HEK293 (cell line): Measurements from ENCODE around the gene KIAA1958.

Experiments
- BCL11B ChIP-seq: fragments of 450-650 bp; formaldehyde crosslinking; IDR thresholded peaks from 2 replicates; pipeline ENCODE4 v1.5.1; 2016; ENCODE audit warnings: low read depth, missing biosample characterization, missing genetic modification characterization
- GLIS1 ChIP-seq: fragments of 450-650 bp; formaldehyde crosslinking; IDR thresholded peaks from 2 replicates; pipeline ENCODE4 v1.5.1; 2016; ENCODE audit warnings: missing biosample characterization, missing genetic modification characterization
- KLF8 ChIP-seq: fragments of 450-650 bp; formaldehyde crosslinking; IDR thresholded peaks from 2 replicates; pipeline ENCODE4 v1.5.1; 2016; ENCODE audit warnings: missing biosample characterization, missing genetic modification characterization
- KLF9 ChIP-seq: fragments of 450-650 bp; formaldehyde crosslinking; IDR thresholded peaks from 2 replicates; pipeline ENCODE4 v1.5.1; 2016; ENCODE audit warnings: missing biosample characterization, missing genetic modification characterization, low read depth
- PRDM1 ChIP-seq: fragments of 450-650 bp; formaldehyde crosslinking; IDR thresholded peaks from 2 replicates; pipeline ENCODE4; 2016; ENCODE audit warnings: missing biosample characterization, missing genetic modification characterization
- SCRT2 ChIP-seq: fragments of 450-650 bp; formaldehyde crosslinking; IDR thresholded peaks from 2 replicates; pipeline ENCODE4 v1.5.1; 2016; ENCODE audit warnings: missing biosample characterization, missing genetic modification characterization
- SP2 ChIP-seq: fragments of 450-650 bp; formaldehyde crosslinking; IDR thresholded peaks from 2 replicates; pipeline ENCODE4 v1.5.1; 2016; ENCODE audit warnings: missing biosample characterization, missing genetic modification characterization
- TCF7L2 ChIP-seq: IDR thresholded peaks from 2 replicates; pipeline ENCODE4 v1.6.1; 2011; ENCODE audit warnings: low read depth, mild to moderate bottlenecking, inconsistent platforms, low read length, moderate library complexity, borderline replicate concordance
- ZBTB17 ChIP-seq: fragments of 450-650 bp; formaldehyde crosslinking; IDR thresholded peaks from 2 replicates; pipeline ENCODE4 v1.5.1; 2016; ENCODE audit warnings: missing biosample characterization, missing genetic modification characterization
- ZBTB8A ChIP-seq: fragments of 450-650 bp; formaldehyde crosslinking; IDR thresholded peaks from 2 replicates; pipeline ENCODE4 v1.5.1; 2016; ENCODE audit warnings: missing biosample characterization, missing genetic modification characterization
- ZEB2 ChIP-seq: fragments of 450-650 bp; formaldehyde crosslinking; IDR thresholded peaks from 2 replicates; pipeline ENCODE4 v1.5.1; 2016; ENCODE audit warnings: missing biosample characterization, missing genetic modification characterization
- ZFHX2 ChIP-seq: fragments of 450-650 bp; formaldehyde crosslinking; conservative IDR thresholded peaks from 2 replicates; pipeline ENCODE4 v1.5.1; 2016; ENCODE audit warnings: missing biosample characterization, missing genetic modification characterization
- ZNF133 ChIP-seq: fragments of 450-650 bp; formaldehyde crosslinking; IDR thresholded peaks from 2 replicates; pipeline ENCODE4 v1.5.1; 2016; ENCODE audit warnings: missing biosample characterization, missing genetic modification characterization
- ZNF146 ChIP-seq: fragments of 450-650 bp; formaldehyde crosslinking; IDR thresholded peaks from 2 replicates; pipeline ENCODE4 v1.5.1; 2016; ENCODE audit warnings: missing biosample characterization, missing genetic modification characterization
- ZNF354C ChIP-seq: fragments of 450-650 bp; formaldehyde crosslinking; IDR thresholded peaks from 2 replicates; pipeline ENCODE4 v1.5.1; 2016; ENCODE audit warnings: missing biosample characterization, missing genetic modification characterization, low read depth, borderline replicate concordance
- ZNF548 ChIP-seq: fragments of 450-650 bp; formaldehyde crosslinking; IDR thresholded peaks from 2 replicates; pipeline ENCODE4 v1.5.1; 2016; ENCODE audit warnings: missing biosample characterization, missing genetic modification characterization
- ZNF571 ChIP-seq: fragments of 450-650 bp; formaldehyde crosslinking; IDR thresholded peaks from 2 replicates; pipeline ENCODE4 v1.5.0; 2017; ENCODE audit warnings: missing biosample characterization, missing genetic modification characterization
- ZNF600 ChIP-seq: fragments of 450-650 bp; formaldehyde crosslinking; IDR thresholded peaks from 2 replicates; pipeline ENCODE4 v1.5.1; 2016; ENCODE audit warnings: missing biosample characterization, missing genetic modification characterization
- ZNF610 ChIP-seq: fragments of 450-650 bp; formaldehyde crosslinking; IDR thresholded peaks from 2 replicates; pipeline ENCODE4 v1.5.1; 2016; ENCODE audit warnings: missing biosample characterization, missing genetic modification characterization, borderline replicate concordance
- ZNF624 ChIP-seq: fragments of 450-650 bp; formaldehyde crosslinking; IDR thresholded peaks from 2 replicates; pipeline ENCODE4 v1.5.1; 2017; ENCODE audit warnings: missing biosample characterization, missing genetic modification characterization
- ZNF629 ChIP-seq: fragments of 450-650 bp; formaldehyde crosslinking; IDR thresholded peaks from 2 replicates; pipeline ENCODE4 v1.5.1; 2017; ENCODE audit warnings: missing biosample characterization, missing genetic modification characterization
- ZNF747 ChIP-seq: fragments of 450-650 bp; formaldehyde crosslinking; IDR thresholded peaks from 2 replicates; pipeline ENCODE4 v1.5.1; 2016; ENCODE audit warnings: missing biosample characterization, missing genetic modification characterization
- ZNF830 ChIP-seq: fragments of 450-650 bp; IDR thresholded peaks from 2 replicates; pipeline ENCODE4 v1.5.0; 2018; ENCODE audit warnings: missing biosample characterization, missing genetic modification characterization, low read depth, mild to moderate bottlenecking, moderate library complexity
- ZXDB ChIP-seq: fragments of 450-650 bp; formaldehyde crosslinking; IDR thresholded peaks from 2 replicates; pipeline ENCODE4 v1.5.1; 2016; ENCODE audit warnings: missing biosample characterization, missing genetic modification characterization
- TF ChIP-seq, protein P1 (sequence below): fragments of 450-650 bp; formaldehyde crosslinking; optimal IDR thresholded peaks from 2 replicates; pipeline ENCODE3; 2016; ENCODE audit warnings: missing biosample characterization, mild to moderate bottlenecking, missing genetic modification characterization
- TF ChIP-seq, protein P2 (sequence below): fragments of 450-650 bp; formaldehyde crosslinking; IDR thresholded peaks from 2 replicates; pipeline ENCODE4 v1.5.1; 2016; ENCODE audit warnings: missing biosample characterization, missing genetic modification characterization
- TF ChIP-seq, protein P3 (sequence below): fragments of 450-650 bp; formaldehyde crosslinking; IDR thresholded peaks from 2 replicates; pipeline ENCODE4 v1.5.1; 2016; ENCODE audit warnings: missing biosample characterization, missing genetic modification characterization
- TF ChIP-seq, protein P4 (sequence below): sonication (generic); formaldehyde crosslinking; IDR thresholded peaks from 2 replicates; pipeline ENCODE4 v1.8.1; 2022; ENCODE audit warnings: mild to moderate bottlenecking, moderate library complexity, missing genetic modification reagents
- TF ChIP-seq, protein P5 (sequence below): fragments of 450-650 bp; formaldehyde crosslinking; IDR thresholded peaks from 2 replicates; pipeline ENCODE4 v1.5.1; 2016; ENCODE audit warnings: missing biosample characterization, missing genetic modification characterization
- TF ChIP-seq, protein P6 (sequence below): fragments of 450-650 bp; formaldehyde crosslinking; IDR thresholded peaks from 2 replicates; pipeline ENCODE4 v1.5.1; 2016; ENCODE audit warnings: missing biosample characterization, missing genetic modification characterization

KIAA1958 gene

DNA sequence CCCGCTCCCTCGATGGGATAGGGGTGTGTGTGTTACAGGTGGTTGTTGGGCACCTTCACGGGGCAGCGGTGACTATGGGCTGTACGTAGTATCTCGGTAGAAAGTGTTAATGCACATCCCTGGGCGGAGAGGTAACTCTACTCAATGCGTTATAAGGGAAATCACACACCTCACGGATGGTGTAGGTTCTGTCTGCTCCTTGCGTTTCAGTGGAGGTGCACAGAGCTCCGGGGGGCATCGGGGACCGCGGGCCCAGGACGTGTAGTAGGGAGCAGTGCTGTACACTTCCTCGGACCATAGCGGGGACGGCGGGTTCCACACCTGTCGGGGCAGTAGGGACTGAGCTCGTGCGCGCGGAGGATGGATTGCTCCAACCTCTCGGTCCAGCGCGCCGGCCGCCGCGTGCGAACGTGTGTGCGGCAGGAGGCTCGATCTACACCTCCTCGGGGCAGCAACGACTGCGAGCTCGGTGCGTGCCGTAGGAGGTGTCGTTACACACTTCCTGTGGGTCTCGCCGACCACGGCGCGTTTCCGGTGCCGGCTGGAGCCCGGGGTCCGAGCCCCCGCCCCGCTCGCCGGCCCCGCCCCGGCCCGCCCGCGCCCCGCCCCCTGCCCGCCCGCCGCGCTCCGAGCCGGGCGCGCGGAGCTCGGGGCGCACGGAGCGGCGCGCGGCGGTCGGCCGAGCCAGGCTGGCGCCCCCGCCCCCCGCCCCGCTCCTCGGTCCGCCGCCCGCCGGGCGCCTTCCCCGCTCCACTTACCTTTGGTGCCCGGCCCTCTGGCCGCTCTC is at the start of gene KIAA1958 (continued):
- TF ChIP-seq, protein P1, sequence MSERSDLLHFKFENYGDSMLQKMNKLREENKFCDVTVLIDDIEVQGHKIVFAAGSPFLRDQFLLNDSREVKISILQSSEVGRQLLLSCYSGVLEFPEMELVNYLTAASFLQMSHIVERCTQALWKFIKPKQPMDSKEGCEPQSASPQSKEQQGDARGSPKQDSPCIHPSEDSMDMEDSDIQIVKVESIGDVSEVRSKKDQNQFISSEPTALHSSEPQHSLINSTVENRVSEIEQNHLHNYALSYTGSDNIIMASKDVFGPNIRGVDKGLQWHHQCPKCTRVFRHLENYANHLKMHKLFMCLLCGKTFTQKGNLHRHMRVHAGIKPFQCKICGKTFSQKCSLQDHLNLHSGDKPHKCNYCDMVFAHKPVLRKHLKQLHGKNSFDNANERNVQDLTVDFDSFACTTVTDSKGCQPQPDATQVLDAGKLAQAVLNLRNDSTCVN = peak; percentile 79
- 0 out of 2 replicates have a peak, but pooled peaks have one; percentile 17 for TF ChIP-seq ZFHX2 (tag by site-specific recombination)
- peak; percentile 77 for TF ChIP-seq ZEB2 (tag by site-specific recombination)
- 0 out of 2 replicates have a peak, but pooled peaks have one; percentile 4 for TF ChIP-seq ZNF146 (tag by site-specific recombination)
- TF ChIP-seq ZNF610 = no peak
- TF ChIP-seq, protein P2, sequence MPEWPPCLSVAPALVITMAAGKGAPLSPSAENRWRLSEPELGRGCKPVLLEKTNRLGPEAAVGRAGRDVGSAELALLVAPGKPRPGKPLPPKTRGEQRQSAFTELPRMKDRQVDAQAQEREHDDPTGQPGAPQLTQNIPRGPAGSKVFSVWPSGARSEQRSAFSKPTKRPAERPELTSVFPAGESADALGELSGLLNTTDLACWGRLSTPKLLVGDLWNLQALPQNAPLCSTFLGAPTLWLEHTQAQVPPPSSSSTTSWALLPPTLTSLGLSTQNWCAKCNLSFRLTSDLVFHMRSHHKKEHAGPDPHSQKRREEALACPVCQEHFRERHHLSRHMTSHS (tag by site-specific recombination) = no peak
- TF ChIP-seq, protein P3, sequence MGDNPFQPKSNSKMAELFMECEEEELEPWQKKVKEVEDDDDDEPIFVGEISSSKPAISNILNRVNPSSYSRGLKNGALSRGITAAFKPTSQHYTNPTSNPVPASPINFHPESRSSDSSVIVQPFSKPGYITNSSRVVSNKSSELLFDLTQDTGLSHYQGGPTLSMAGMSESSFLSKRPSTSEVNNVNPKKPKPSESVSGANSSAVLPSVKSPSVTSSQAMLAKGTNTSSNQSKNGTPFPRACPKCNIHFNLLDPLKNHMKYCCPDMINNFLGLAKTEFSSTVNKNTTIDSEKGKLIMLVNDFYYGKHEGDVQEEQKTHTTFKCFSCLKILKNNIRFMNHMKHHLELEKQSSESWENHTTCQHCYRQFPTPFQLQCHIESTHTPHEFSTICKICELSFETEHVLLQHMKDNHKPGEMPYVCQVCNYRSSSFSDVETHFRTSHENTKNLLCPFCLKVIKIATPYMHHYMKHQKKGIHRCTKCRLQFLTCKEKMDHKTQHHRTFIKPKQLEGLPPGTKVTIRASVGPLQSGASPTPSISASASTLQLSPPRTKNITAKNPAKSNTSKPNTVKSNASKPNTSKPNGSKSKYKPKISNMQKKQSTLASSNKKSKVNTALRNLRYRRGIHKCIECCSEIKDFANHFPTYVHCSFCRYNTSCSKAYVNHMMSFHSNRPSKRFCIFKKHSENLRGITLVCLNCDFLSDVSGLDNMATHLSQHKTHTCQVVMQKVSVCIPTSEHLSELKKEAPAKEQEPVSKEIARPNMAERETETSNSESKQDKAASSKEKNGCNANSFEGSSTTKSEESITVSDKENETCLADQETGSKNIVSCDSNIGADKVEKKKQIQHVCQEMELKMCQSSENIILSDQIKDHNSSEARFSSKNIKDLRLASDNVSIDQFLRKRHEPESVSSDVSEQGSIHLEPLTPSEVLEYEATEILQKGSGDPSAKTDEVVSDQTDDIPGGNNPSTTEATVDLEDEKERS = 0 out of 2 replicates have a peak, but pooled peaks have one; percentile 27
- TF ChIP-seq, protein P4, sequence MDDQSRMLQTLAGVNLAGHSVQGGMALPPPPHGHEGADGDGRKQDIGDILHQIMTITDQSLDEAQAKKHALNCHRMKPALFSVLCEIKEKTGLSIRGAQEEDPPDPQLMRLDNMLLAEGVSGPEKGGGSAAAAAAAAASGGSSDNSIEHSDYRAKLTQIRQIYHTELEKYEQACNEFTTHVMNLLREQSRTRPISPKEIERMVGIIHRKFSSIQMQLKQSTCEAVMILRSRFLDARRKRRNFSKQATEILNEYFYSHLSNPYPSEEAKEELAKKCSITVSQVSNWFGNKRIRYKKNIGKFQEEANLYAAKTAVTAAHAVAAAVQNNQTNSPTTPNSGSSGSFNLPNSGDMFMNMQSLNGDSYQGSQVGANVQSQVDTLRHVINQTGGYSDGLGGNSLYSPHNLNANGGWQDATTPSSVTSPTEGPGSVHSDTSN (CRISPR knock-in tag) = peak; percentile 78; the same call in 1 of the 2 replicates
- TF ChIP-seq ZXDB = peak; percentile 63
- no peak for TF ChIP-seq ZNF571 (tag by site-specific recombination)
- 0 out of 2 replicates have a peak, but pooled peaks have one; percentile 21 for TF ChIP-seq KLF9 (tag by site-specific recombination)
- TF ChIP-seq ZBTB8A (tag by site-specific recombination) = no peak
- TF ChIP-seq TCF7L2 = no peak
- no peak for TF ChIP-seq ZNF548 (tag by site-specific recombination)
- TF ChIP-seq GLIS1 (tag by site-specific recombination) = peak; percentile 92
- TF ChIP-seq ZNF747 (tag by site-specific recombination) = no peak
- TF ChIP-seq ZBTB17 (tag by site-specific recombination) = peak; percentile 60
- TF ChIP-seq PRDM1 (tag by site-specific recombination) = no peak
- TF ChIP-seq, protein P5, sequence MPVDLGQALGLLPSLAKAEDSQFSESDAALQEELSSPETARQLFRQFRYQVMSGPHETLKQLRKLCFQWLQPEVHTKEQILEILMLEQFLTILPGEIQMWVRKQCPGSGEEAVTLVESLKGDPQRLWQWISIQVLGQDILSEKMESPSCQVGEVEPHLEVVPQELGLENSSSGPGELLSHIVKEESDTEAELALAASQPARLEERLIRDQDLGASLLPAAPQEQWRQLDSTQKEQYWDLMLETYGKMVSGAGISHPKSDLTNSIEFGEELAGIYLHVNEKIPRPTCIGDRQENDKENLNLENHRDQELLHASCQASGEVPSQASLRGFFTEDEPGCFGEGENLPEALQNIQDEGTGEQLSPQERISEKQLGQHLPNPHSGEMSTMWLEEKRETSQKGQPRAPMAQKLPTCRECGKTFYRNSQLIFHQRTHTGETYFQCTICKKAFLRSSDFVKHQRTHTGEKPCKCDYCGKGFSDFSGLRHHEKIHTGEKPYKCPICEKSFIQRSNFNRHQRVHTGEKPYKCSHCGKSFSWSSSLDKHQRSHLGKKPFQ = no peak
- TF ChIP-seq SCRT2 (tag by site-specific recombination) = peak; percentile 94
- peak; percentile 56; the same call in 1 of the 2 replicates for TF ChIP-seq KLF8 (tag by site-specific recombination)
- peak; percentile 84 for TF ChIP-seq ZNF629 (tag by site-specific recombination)
- TF ChIP-seq ZNF830 (tag by site-specific recombination) = no peak
- TF ChIP-seq ZNF600 (tag by site-specific recombination) = peak; percentile 71
- peak; percentile 53 for TF ChIP-seq SP2 (tag by site-specific recombination)
- TF ChIP-seq ZNF133 = peak; percentile 46
- TF ChIP-seq BCL11B (tag by site-specific recombination) = 0 out of 2 replicates have a peak, but pooled peaks have one; percentile 39
- no peak for TF ChIP-seq ZNF354C (tag by site-specific recombination)
- TF ChIP-seq, protein P6, sequence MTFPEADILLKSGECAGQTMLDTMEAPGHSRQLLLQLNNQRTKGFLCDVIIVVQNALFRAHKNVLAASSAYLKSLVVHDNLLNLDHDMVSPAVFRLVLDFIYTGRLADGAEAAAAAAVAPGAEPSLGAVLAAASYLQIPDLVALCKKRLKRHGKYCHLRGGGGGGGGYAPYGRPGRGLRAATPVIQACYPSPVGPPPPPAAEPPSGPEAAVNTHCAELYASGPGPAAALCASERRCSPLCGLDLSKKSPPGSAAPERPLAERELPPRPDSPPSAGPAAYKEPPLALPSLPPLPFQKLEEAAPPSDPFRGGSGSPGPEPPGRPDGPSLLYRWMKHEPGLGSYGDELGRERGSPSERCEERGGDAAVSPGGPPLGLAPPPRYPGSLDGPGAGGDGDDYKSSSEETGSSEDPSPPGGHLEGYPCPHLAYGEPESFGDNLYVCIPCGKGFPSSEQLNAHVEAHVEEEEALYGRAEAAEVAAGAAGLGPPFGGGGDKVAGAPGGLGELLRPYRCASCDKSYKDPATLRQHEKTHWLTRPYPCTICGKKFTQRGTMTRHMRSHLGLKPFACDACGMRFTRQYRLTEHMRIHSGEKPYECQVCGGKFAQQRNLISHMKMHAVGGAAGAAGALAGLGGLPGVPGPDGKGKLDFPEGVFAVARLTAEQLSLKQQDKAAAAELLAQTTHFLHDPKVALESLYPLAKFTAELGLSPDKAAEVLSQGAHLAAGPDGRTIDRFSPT (tag by site-specific recombination) = no peak
- no peak for TF ChIP-seq ZNF624
